ENCODE results near the gene NR2C2. TPM values are rescaled to one million over a fixed set of nuclear protein-coding genes. Genes with fewer than 3 reads are reported as not detected.

The NR2C2 gene
- total and polyA plus RNA-seq, 10 of the 15 experiments (the other 5 are each of a cell fraction or from before 2014, with no cell fraction given): 2.7 to 30.3 (median 18.3) TPM

DNA sequence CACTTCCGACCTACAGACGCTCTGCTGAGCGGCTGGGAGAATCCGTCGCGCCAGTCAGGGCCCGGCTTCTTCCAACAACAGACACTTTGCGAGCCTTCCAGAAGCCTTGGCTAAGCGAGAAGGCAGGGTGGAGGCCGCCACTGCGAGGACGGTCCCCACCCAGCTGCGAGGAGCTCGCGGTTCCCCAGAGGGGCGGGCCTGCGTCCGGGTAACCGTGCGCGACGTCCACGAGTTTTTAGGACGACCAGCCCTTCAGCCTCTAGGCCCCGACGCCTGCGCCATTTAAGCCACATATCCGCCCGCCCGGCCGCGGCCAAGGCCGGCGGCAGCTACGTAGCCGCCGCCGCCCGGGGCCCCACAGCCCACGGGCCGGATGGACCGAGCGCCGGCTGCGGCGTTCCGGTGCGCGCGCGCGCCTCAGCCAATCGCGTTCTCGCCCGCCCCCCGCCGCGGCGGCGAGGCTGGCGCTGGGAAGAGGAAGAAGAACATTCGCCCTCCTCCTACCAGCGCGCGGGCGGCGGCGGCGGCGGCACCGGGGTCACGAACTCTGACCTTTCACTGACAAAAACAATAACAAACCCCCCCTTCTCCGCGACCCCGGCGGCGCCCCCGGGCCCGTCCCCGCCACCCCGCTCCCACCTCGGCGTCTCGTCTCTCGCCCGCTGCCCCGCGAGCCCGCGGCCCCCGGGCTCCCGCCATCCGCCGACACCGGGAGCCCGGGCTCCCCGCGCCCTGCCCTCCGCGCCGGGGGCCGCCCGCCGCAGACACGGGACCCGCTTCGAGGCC is at the start of gene NR2C2 (continued):
- TF ChIP-seq ZNF687 (IDR thresholded peaks at IDR 0.05) (peak; percentile 70), NBN (IDR thresholded peaks at IDR 0.05) (0 out of 2 replicates have a peak, but pooled peaks have one; percentile 37), SIX5 (IDR thresholded peaks at IDR 0.05; ENCODE audit: low read depth, low read length, severe bottlenecking) (no peak), CHD2 (IDR thresholded peaks at IDR 0.05; ENCODE audit: borderline replicate concordance, low read depth, low read length) (peak; percentile 30; the same call in 1 of the 2 replicates), ZNF207 (IDR thresholded peaks at IDR 0.05; ENCODE audit: borderline replicate concordance) (peak; percentile 22; the same call in 1 of the 2 replicates), TBL1XR1 (IDR thresholded peaks at IDR 0.05; ENCODE audit: low read depth, low read length) (no peak), PML (IDR thresholded peaks at IDR 0.05; ENCODE audit: low read length) (peak; percentile 79), EP300 (IDR thresholded peaks at IDR 0.05; ENCODE audit: borderline replicate concordance in 1 of 2, control insufficient read depth in 1 of 2, low read depth in 2 of 2, low read length in 2 of 2) (no peak), POLR2AphosphoS5 (IDR thresholded peaks at IDR 0.05; ENCODE audit: low read length) (peak; percentile 80), ZBTB11 (CRISPR knock-in tag; IDR thresholded peaks at IDR 0.05) (no peak), RB1 (IDR thresholded peaks at IDR 0.05; ENCODE audit: borderline replicate concordance) (peak; percentile 92; the same call in 1 of the 2 replicates), HDGF (IDR thresholded peaks at IDR 0.05) (no peak), TCF3 (IDR thresholded peaks at IDR 0.05; ENCODE audit: borderline replicate concordance, insufficient read depth, low read depth, low read length) (0 out of 2 replicates have a peak, but pooled peaks have one; percentile 45), SPI1 (IDR thresholded peaks at IDR 0.05; ENCODE audit: borderline replicate concordance, insufficient read depth, low read depth, low read length) (no peak), POU2F2 (IDR thresholded peaks at IDR 0.05; ENCODE audit: borderline replicate concordance, low read depth, low read length) (peak; percentile 76; the same call in 1 of the 3 replicates)
- TF ChIP-seq, protein P1, sequence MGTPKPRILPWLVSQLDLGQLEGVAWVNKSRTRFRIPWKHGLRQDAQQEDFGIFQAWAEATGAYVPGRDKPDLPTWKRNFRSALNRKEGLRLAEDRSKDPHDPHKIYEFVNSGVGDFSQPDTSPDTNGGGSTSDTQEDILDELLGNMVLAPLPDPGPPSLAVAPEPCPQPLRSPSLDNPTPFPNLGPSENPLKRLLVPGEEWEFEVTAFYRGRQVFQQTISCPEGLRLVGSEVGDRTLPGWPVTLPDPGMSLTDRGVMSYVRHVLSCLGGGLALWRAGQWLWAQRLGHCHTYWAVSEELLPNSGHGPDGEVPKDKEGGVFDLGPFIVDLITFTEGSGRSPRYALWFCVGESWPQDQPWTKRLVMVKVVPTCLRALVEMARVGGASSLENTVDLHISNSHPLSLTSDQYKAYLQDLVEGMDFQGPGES (IDR thresholded peaks at IDR 0.05): 0 out of 2 replicates have a peak, but pooled peaks have one; percentile 41
- TF ChIP-seq, protein P2, sequence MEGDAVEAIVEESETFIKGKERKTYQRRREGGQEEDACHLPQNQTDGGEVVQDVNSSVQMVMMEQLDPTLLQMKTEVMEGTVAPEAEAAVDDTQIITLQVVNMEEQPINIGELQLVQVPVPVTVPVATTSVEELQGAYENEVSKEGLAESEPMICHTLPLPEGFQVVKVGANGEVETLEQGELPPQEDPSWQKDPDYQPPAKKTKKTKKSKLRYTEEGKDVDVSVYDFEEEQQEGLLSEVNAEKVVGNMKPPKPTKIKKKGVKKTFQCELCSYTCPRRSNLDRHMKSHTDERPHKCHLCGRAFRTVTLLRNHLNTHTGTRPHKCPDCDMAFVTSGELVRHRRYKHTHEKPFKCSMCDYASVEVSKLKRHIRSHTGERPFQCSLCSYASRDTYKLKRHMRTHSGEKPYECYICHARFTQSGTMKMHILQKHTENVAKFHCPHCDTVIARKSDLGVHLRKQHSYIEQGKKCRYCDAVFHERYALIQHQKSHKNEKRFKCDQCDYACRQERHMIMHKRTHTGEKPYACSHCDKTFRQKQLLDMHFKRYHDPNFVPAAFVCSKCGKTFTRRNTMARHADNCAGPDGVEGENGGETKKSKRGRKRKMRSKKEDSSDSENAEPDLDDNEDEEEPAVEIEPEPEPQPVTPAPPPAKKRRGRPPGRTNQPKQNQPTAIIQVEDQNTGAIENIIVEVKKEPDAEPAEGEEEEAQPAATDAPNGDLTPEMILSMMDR (IDR thresholded peaks at IDR 0.05 in 2 of 3, conservative IDR thresholded peaks at IDR 0.05 in 1 of 3; ENCODE audit: control insufficient read depth in 2 of 3, extremely low read depth in 1 of 3, insufficient read depth in 1 of 3, low read depth in 3 of 3, low read length in 3 of 3): no peak
